ENCODE data around the gene ZNF664.

ZNF664 gene

GRCh38 chr12:123997033-123997822 is 24.2 kb downstream of the ZNF664 start:
- peaks cover 21% of the 10 kb centered on the region for H3K36me3 ChIP-seq (replicated peaks; ENCODE audit: low read depth, low read length)
- no peaks in the 10 kb centered on the region for H3K9me3 ChIP-seq (ENCODE audit: insufficient read depth, low read length)
- no peak overlapping the region for H3K27ac ChIP-seq (ENCODE audit: low read length)
- H3K27me3 ChIP-seq (ENCODE audit: low read depth, low read length): no peaks in the 10 kb centered on the region
- H3K4me2 ChIP-seq (ENCODE audit: low read length): no peak overlapping the region
- H2AFZ ChIP-seq (ENCODE audit: low read depth, low read length): no peak overlapping the region
- peaks cover 5% of the 10 kb centered on the region; the same call in 1 of the 2 replicates for H3K79me2 ChIP-seq (ENCODE audit: low read length)
- H3K9ac ChIP-seq (ENCODE audit: low read length): no peak overlapping the region
- TF ChIP-seq EZH2phosphoT487 (IDR thresholded peaks at IDR 0.05; ENCODE audit: low read depth) (no peak), CTCF (IDR thresholded peaks at IDR 0.05; ENCODE audit: low read depth, low read length) (no peak)
- H4K20me1 ChIP-seq (ENCODE audit: insufficient read depth, low read length): peaks cover 19% of the 10 kb centered on the region
- no peak overlapping the region for H3K4me3 ChIP-seq (ENCODE audit: low read length)
- H3K4me1 ChIP-seq (ENCODE audit: low read length): peaks cover 5% of the 10 kb centered on the region; the same call in 1 of the 2 replicates

- Histone ChIP-seq H4K20me1 (ENCODE audit: insufficient read depth, low read length) (peaks cover 19% of the 10 kb centered on the region), H3K9ac (ENCODE audit: low read length) (no peak overlapping the region), H3K27ac (ENCODE audit: low read length) (no peak overlapping the region)
Observed at GRCh38 chr12:123997908-123998307, 24.9 kb downstream of the ZNF664 start.

GRCh38 chr12:123998344-123998990 is 25.5 kb downstream of the ZNF664 start:
- no peak for TF ChIP-seq EZH2phosphoT487 (IDR thresholded peaks at IDR 0.05; ENCODE audit: low read depth)
- TF ChIP-seq CTCF (IDR thresholded peaks at IDR 0.05; ENCODE audit: low read depth, low read length): no peak
- Histone ChIP-seq H2AFZ (ENCODE audit: low read depth, low read length) (no peak overlapping the region), H3K79me2 (ENCODE audit: low read length) (peaks cover 5% of the 10 kb centered on the region; the same call in 1 of the 2 replicates), H4K20me1 (ENCODE audit: insufficient read depth, low read length) (peaks cover 19% of the 10 kb centered on the region), H3K27ac (ENCODE audit: low read length) (no peak overlapping the region), H3K4me3 (ENCODE audit: low read length) (no peak overlapping the region), H3K4me2 (ENCODE audit: low read length) (no peak overlapping the region), H3K4me1 (ENCODE audit: low read length) (peaks cover 5% of the 10 kb centered on the region; the same call in 1 of the 2 replicates), H3K27me3 (ENCODE audit: low read depth, low read length) (no peaks in the 10 kb centered on the region), H3K9ac (ENCODE audit: low read length) (no peak overlapping the region), H3K9me3 (ENCODE audit: insufficient read depth, low read length) (no peaks in the 10 kb centered on the region), H3K36me3 (replicated peaks; ENCODE audit: low read depth, low read length) (peaks cover 21% of the 10 kb centered on the region)

More at GRCh38 chr12:123997908-123998307, 24.9 kb downstream of the ZNF664 start:
- Histone ChIP-seq H3K4me1 (ENCODE audit: low read length) (peaks cover 5% of the 10 kb centered on the region; the same call in 1 of the 2 replicates), H3K9me3 (ENCODE audit: insufficient read depth, low read length) (no peaks in the 10 kb centered on the region), H3K4me2 (ENCODE audit: low read length) (no peak overlapping the region), H2AFZ (ENCODE audit: low read depth, low read length) (no peak overlapping the region), H3K27me3 (ENCODE audit: low read depth, low read length) (no peaks in the 10 kb centered on the region), H3K4me3 (ENCODE audit: low read length) (no peak overlapping the region), H3K36me3 (replicated peaks; ENCODE audit: low read depth, low read length) (peaks cover 21% of the 10 kb centered on the region), H3K79me2 (ENCODE audit: low read length) (peaks cover 5% of the 10 kb centered on the region; the same call in 1 of the 2 replicates)
- TF ChIP-seq CTCF (IDR thresholded peaks at IDR 0.05; ENCODE audit: low read depth, low read length) (no peak), EZH2phosphoT487 (IDR thresholded peaks at IDR 0.05; ENCODE audit: low read depth) (no peak)

GRCh38 chr12:123998991-123999359 is 26.0 kb downstream of the ZNF664 start:
- H4K20me1 ChIP-seq (ENCODE audit: insufficient read depth, low read length): peaks cover 19% of the 10 kb centered on the region
- H3K79me2 ChIP-seq (ENCODE audit: low read length): peaks cover 5% of the 10 kb centered on the region; the same call in 1 of the 2 replicates
- H3K36me3 ChIP-seq (replicated peaks; ENCODE audit: low read depth, low read length): peaks cover 21% of the 10 kb centered on the region
- H3K4me1 ChIP-seq (ENCODE audit: low read length): peaks cover 5% of the 10 kb centered on the region; the same call in 1 of the 2 replicates
- no peak overlapping the region for H3K9ac ChIP-seq (ENCODE audit: low read length)
- H3K9me3 ChIP-seq (ENCODE audit: insufficient read depth, low read length): no peaks in the 10 kb centered on the region
- no peak overlapping the region for H3K4me3 ChIP-seq (ENCODE audit: low read length)
- no peak overlapping the region for H2AFZ ChIP-seq (ENCODE audit: low read depth, low read length)
- no peak overlapping the region for H3K4me2 ChIP-seq (ENCODE audit: low read length)
- no peaks in the 10 kb centered on the region for H3K27me3 ChIP-seq (ENCODE audit: low read depth, low read length)
- no peak overlapping the region for H3K27ac ChIP-seq (ENCODE audit: low read length)
- TF ChIP-seq EZH2phosphoT487 (IDR thresholded peaks at IDR 0.05; ENCODE audit: low read depth): no peak
- no peak for TF ChIP-seq CTCF (IDR thresholded peaks at IDR 0.05; ENCODE audit: low read depth, low read length)
